NOMO-1 treated with DMSO at 0.1 percent for 48 hours (cell line): ENCODE measurements around the gene BTG3.

Source experiments
- DNase-seq: peaks from one replicate; lab custom pipeline; 2025; ENCODE audit not compliant: unreplicated experiment; lab: John Stamatoyannopoulos, UW

Gene BTG3

GRCh38 chr21:17585875-17586450, 26.7 kb downstream of the BTG3 start:
- DNase-seq, result peak; percentile 32

GRCh38 chr21:17583898-17584297, 28.8 kb downstream of the BTG3 start:
- no peak for DNase-seq

DNA sequence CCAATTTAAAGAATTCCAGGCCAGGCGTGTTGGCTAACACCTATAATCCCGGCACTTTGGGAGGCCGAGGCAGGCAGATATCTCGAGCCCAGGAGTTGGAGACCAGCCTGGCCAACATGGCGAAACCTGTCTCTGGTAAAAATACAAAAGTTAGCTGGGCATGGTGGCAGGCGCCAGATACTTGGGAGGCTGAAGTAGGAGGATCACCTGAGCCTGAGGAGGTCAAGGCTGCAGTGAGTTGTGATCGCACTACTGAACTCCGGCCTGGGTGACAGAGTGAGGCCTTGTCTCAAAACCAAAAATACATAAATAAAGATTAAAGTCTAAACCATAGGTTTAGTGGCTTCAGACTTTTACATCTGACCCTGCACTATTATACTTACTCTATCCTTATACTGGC, 32.4 kb downstream of the BTG3 start:
- no peak for DNase-seq

DNA sequence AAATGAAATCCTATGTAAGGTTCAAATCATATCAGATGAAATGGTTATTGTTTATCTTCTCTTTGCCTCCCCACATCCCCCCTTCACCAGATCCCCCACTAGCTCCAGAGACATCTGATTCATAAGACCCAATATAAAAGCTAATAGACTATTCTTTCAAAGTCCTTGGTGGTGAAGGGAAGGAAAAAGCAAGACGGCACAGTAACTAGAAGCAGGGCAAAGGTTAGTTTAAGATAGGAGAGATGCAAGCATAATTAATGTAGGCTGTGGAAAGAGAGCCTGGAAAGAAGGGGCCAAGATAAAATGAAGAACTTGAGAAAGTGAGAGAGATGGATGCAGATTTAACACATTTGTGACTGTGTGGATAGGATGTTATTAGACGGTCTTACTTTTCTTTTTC, 33.8 kb downstream of the BTG3 start:
- DNase-seq, result no peak

- no peak for DNase-seq
Measured at GRCh38 chr21:17578162-17578561, 34.5 kb downstream of the BTG3 start.

DNA sequence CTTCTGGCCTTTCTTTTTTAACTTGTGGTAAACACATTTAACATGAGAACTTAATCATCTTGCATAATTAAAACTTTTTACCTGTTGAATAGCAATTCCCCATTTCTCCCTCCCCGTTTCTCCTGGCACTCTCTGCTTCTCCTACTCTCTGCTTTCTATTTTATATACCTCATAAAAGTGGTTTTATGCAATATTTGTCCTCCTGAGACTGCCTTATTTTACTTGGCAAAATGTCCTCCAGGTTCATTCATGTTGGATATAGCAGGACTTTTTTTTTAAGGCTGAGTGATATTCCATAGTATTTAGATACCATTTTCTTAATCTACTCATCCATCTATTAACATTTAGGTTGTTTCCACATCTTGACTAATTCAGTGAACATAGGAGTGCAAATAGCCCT, 35.0 kb downstream of the BTG3 start:
- no peak for DNase-seq

GRCh38 chr21:17576080-17576835, 36.4 kb downstream of the BTG3 start:
- no peak for DNase-seq

DNA sequence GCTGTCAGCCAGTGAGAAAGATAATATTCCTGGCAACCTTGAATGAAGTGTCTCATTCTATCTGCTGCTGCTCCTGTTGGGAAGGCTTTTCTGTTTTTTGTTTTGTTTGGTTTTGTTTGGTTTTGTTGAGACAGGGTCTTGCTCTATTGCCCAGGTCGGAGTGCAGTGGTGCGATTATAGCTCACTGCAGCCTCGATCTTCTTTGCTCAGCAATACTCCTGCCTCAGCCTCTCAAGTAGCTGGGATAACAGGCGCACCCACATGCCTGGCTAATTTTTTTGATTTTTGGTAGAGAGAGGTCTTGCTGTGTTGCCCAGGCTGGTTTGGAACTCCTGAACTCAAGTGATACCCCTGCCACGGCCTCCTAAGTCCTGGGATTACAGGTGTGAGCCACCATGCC, 37.6 kb downstream of the BTG3 start:
- DNase-seq, result no peak

DNA sequence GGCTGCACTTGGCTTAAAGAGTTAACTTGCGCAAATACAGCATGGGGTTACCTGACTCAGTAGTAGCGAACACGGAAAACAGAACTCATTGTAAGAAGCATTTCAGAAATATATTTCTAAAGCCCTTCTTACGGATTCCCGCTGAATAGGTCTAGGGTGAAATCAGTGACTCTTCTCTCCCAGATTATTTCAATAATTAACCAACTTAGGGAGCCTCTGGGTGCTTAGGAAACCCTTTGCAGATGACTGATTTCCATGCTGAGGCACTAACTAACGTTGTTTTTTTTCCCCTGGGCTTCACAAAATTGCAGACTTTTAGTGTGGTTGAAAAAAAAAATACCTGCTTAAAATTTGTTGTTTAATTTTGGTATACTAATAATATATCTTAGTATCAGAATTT, 40.3 kb downstream of the BTG3 start:
- no peak for DNase-seq

- DNase-seq, result no peak
Measured at GRCh38 chr21:17570786-17571185, 41.9 kb downstream of the BTG3 start.

- DNase-seq, result no peak
Measured at GRCh38 chr21:17560377-17561025, 52.2 kb downstream of the BTG3 start.

DNA sequence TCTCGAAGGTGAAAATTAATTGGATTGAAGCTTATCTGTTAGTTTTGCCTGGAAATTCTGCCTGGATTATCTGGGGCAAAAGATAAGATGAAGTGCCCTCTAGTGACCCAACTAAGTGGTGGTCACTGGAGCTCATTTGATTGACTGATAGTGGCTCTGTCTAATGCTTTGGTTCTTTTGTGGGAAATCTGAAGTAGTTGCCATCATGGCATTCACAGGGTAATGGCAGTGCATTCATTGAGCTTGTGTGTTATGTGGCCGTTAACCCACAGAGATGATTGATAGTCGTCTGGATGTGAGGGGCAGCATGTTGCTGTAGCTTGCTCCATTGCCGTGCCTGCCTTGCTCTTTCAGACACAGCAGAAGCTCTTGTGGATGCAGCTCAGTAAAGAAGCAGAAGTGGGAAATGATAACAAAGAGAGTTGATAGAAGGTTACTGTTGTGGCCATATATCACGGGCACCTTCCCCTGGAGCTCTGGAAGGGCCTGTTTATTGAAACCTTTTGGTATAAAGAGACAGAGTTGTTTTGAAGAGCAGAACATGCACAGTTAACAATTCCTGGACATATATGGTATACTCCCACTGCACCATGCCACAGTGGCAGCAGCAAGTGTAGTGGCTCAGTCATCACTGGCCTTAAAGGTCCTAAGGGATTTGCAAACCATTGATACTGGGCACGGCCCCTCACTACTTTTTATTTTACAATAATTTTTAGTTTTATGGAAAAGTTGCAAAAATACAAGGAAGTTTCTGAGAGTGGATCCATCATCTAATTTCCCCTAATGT, 57.8 kb downstream of the BTG3 start:
- DNase-seq, result peak; percentile 54

- DNase-seq, result no peak
Measured at GRCh38 chr21:17554120-17554519, 58.6 kb downstream of the BTG3 start.

DNA sequence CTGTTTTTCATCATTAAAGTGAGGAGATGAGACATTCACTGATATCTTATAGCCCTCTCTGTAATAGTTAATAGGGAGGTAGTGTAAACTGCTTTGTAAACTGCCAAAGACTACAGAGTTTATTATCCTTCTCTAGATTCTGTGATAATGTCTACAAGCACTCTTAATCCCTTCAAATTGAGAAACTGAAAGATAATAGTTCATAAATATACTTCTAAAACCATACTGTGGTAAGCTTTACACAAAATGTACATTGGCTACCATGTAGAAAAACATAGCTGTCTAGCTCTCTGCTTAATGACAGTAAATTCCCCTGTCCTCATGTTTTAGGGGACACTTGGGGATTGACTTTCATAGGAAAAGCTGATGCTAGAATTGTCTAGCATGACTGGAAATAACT, 60.3 kb downstream of the BTG3 start:
- no peak for DNase-seq

GRCh38 chr21:17550671-17551308, 61.9 kb downstream of the BTG3 start:
- DNase-seq, result no peak

GRCh38 chr21:17548262-17548661, 64.4 kb downstream of the BTG3 start:
- DNase-seq, result no peak

DNA sequence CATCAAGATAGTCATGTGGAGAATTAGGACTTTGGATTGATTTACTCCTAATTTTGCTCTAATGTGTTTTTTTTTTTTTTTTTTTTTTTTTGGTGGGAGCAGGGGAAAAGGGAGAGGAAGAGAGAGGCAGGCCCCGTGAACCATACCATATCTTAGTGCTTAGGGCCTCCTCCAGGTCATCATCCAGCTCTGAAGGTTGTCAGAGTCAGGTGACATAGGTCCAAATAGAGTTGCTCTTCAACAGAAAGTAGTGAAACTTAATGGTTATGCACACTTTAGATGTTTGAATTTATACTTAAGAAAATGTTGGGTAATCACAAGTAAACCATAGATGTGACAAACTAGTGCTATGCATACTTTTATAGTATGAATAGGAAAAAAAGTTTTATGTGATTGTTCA, 67.7 kb downstream of the BTG3 start:
- DNase-seq, result no peak
